Psoas muscle (tissue), 8 donors: ENCODE results near the gene PDE11A. TPM values are rescaled to one million over a fixed set of nuclear protein-coding genes. Genes with fewer than 3 reads are reported as not detected.

Experiments used
- ATAC-seq, 4 donors: fragments of 200-7000 bp; cut with Tn5 transposase; one replicate each; pipeline ENCODE4 v1.9.1; 2020; ENCODE audit warnings: moderate library complexity in 3 of 4, mild to moderate bottlenecking in 2 of 4
- DNase-seq, 2 donors: peaks; one replicate each; pipeline ENCODE4 v3.0.0-alpha.2; 2020
- H3K27ac ChIP-seq: fragments of 200-600 bp; one replicate; pipeline ENCODE4 v1.8.0; 2022
- H3K27me3 ChIP-seq, 3 donors: fragments of 200-600 bp in 1 of 3; one replicate each; pipeline versions ENCODE4 v1.6.1 to v1.8.0; 2013 to 2022; ENCODE audit warnings: low read length in 2 of 3, mild to moderate bottlenecking in 2 of 3, moderate library complexity in 1 of 3; ENCODE audit not compliant: insufficient read depth in 3 of 3
- H3K36me3 ChIP-seq, 2 donors: fragments of 200-600 bp in 1 of 2; one replicate each; pipeline versions ENCODE4 v1.6.1 to v1.8.0; 2013 to 2022; ENCODE audit warnings: low read depth in 1 of 2, mild to moderate bottlenecking in 1 of 2, moderate library complexity in 1 of 2; ENCODE audit not compliant: insufficient read depth in 1 of 2
- H3K4me1 ChIP-seq: fragments of 200-600 bp; one replicate; pipeline ENCODE4 v1.8.0; 2022
- H3K4me3 ChIP-seq: fragments of 200-600 bp; one replicate; pipeline ENCODE4 v1.8.0; 2022; ENCODE audit warnings: mild to moderate bottlenecking
- H3K9me3 ChIP-seq: fragments of 200-600 bp; one replicate; pipeline ENCODE4 v1.8.0; 2022
- WGBS, 3 donors: extraction: QIAGEN DNeasy Blood & Tissue Kit; methylation state at CpG; one replicate each; pipeline versions ENCODE4 v1.1.6 to v1.1.7; 2013; 5-methylcytosine and 5-hydroxymethylcytosine counted together
- intact Hi-C, 2 donors: fragments of 100-400 bp; cut with DNase I; formaldehyde crosslinking; loops; one replicate each; pipeline versions ENCODE4 v1.11.0 to v1.14.2; 2022
- polyA plus RNA-seq, 3 donors: library from polyadenylated mRNA; stranded (reverse); fragments of 200-250 nt; gene quantifications; one replicate each; pipeline ENCODE4 v1.2.3, GENCODE V29; 2013
- total RNA-seq, 4 donors: library from RNA; stranded (reverse); fragmentation: NEBNext Ultra II Directional in 2 of 4; extraction: Animal tissue kit (Norgen Biotek cat#: 25700) in 2 of 4; gene quantifications; one replicate each; pipeline versions ENCODE4 v1.2.1 to v1.2.4, GENCODE V29; 2021 to 2023
- TF ChIP-seq, protein P1 (sequence below): fragments of 200-600 bp; IDR thresholded peaks from one replicate; pipeline ENCODE4 v1.8.0; 2022; ENCODE audit warnings: antibody characterized with exemption
- donor health status: healthy with polysubstance abuse.
- donor health status: DM: no; HTN: no; CAD: no; lungs with moderate emphysema.
- donor health status: Bipolar disorder and iron deficiency.
- donor health status: healthy.
- donor health status: DM: yes; HTN: yes; CAD: no.
- donor health status: DM: no; HTN: no; CAD: no.
- donor health status: DM: no; HTN: no; CAD: no.
- donor health status: DM: yes; HTN: yes; CAD: no.

PDE11A gene
- total and polyA plus RNA-seq, 7 donors = 0.35 to 39.7 (median 2.3) TPM

DNA sequence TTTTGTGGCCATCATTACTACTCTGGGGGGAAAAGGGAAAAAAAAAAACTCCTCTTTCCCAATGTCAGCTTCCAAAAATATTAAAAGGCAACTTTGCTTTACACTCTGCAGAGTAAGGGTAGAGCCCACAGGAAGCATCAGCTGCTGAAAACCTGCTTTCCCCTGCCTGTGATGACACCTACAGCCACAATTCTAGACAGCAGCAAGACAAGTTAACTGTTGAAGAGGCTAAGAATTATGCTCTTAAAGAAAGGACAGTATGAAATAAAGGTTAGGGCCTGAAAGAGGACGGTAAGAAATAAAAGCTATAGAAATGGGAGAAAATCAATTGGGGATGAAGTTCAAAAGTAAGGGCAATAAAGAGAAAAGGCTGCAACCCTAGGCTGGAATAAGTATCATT lies 3.0 kb downstream of the PDE11A start:
- Histone ChIP-seq H3K4me3 (no peak overlapping the region), H3K4me1 (no peaks in the 10 kb centered on the region), H3K9me3 (no peaks in the 10 kb centered on the region), H3K36me3 (no peaks in the 10 kb centered on the region), H3K27me3 (no peaks in the 10 kb centered on the region), H3K27ac (no peak overlapping the region)
- DNase-seq = no peak
- no peak for ATAC-seq
- 66 to 68% (median 66%) methylated on average over 1 of the region's 1 CpG for WGBS, 3 donors
- TF ChIP-seq, protein P1, sequence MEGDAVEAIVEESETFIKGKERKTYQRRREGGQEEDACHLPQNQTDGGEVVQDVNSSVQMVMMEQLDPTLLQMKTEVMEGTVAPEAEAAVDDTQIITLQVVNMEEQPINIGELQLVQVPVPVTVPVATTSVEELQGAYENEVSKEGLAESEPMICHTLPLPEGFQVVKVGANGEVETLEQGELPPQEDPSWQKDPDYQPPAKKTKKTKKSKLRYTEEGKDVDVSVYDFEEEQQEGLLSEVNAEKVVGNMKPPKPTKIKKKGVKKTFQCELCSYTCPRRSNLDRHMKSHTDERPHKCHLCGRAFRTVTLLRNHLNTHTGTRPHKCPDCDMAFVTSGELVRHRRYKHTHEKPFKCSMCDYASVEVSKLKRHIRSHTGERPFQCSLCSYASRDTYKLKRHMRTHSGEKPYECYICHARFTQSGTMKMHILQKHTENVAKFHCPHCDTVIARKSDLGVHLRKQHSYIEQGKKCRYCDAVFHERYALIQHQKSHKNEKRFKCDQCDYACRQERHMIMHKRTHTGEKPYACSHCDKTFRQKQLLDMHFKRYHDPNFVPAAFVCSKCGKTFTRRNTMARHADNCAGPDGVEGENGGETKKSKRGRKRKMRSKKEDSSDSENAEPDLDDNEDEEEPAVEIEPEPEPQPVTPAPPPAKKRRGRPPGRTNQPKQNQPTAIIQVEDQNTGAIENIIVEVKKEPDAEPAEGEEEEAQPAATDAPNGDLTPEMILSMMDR = no peak
- intact Hi-C loops = no loop called here

DNA sequence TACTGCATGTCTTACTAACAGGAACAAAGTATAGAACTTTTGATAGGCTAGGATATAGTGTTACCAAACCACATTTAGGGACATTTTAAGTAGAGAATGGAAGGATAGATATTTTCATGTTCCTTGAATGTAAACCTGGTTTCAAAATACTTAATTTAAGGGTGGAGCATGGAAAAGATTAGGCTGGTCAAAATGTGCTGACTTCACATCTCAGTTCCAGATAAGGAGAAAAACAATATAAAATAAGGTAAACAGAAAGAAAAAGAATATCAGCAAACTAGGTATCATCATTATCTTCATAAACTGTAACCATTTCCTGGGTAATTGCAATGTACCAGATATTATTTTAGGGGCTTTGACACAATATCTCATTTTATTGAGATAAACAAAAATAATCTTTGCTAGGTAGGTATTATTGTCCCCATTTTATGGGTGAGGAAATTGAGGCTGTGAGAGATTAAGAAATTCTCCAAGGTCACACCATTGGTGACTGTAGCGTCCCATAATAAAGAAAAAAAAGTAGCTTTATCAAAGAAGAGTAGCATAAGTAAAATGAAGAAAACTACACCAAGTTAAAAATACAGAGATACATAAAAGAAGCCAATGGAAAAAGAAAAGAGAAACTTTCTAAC lies 3.6 kb downstream of the PDE11A start:
- DNase-seq (no peak), ATAC-seq (no peak)
- no peak overlapping the region for H3K27ac ChIP-seq
- 89 to 96% (median 93%) methylated on average over 1 of the region's 1 CpG for WGBS, 3 donors
- H3K36me3 ChIP-seq = no peaks in the 10 kb centered on the region
- H3K4me1 ChIP-seq = no peaks in the 10 kb centered on the region
- TF ChIP-seq, protein P1 = no peak
- intact Hi-C loops = no loop called here
- no peak overlapping the region for H3K4me3 ChIP-seq
- H3K27me3 ChIP-seq = no peaks in the 10 kb centered on the region
- H3K9me3 ChIP-seq = no peaks in the 10 kb centered on the region

DNA sequence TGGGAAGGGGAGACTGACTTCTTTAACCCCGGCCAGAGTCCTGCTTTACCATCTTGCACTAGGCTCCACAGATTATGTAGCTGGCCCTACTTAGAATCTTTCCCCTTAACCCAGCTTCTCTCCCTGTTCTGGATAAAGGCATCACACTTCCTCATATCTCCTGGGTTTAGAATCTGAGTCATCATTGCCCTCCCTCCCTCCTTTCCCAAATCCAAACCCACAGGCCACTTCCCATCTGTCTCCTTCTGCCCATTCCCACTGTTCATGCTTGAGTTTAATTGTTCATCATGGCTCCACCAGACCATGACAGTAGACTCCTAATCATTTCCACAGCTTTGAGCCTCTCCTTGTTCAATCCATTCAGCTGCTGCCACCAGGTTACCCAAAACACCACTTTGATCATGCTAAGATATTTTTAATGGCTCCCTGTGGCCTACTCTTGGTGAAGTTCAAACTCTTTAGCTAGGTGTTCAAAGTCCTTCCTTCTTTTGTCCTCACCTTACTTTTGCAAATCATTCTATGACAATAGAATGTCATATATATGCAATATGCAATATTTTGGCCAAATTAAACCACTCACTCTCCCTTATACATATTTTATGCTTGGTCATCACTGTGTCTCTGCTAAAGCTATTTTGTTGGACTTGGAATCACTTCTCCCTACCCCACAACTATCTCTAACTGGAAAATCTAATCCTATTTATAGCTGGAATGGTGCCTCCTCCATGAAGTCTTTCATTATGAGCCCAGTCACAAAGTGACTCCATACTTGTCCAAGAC lies 5.5 kb downstream of the PDE11A start:
- 85 to 93% (median 93%) methylated on average over 1 of the region's 1 CpG for WGBS, 3 donors
- no peak overlapping the region for H3K4me3 ChIP-seq
- H3K4me1 ChIP-seq = no peaks in the 10 kb centered on the region
- no peak overlapping the region for H3K27ac ChIP-seq
- H3K36me3 ChIP-seq = no peaks in the 10 kb centered on the region
- intact Hi-C loops = no loop called here
- H3K9me3 ChIP-seq = no peaks in the 10 kb centered on the region
- TF ChIP-seq, protein P1 = no peak
- ATAC-seq (no peak), DNase-seq (no peak)
- no peaks in the 10 kb centered on the region for H3K27me3 ChIP-seq

DNA sequence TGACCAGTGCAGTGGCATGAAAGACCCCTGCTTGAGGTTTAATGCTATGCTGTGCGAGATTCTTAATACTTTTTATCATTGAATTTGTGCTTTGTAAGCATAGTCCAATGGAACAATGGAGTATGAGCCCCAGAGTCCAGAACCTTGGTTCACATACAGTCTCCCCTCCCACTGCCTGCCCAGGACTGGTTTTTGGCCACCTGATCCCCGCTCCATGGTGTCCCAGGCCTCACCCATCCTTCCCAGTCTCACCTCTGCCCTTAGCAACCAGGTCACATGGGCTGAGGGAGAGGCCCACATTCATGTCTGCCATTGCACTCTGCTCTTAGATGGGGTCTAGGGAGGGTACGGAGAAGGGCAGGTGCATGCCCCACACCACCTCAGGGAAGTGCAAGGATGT lies 6.3 kb downstream of the PDE11A start:
- Histone ChIP-seq H3K9me3 (no peaks in the 10 kb centered on the region), H3K4me3 (no peak overlapping the region), H3K4me1 (no peaks in the 10 kb centered on the region), H3K36me3 (no peaks in the 10 kb centered on the region), H3K27ac (no peak overlapping the region), H3K27me3 (no peaks in the 10 kb centered on the region)
- ATAC-seq (no peak), DNase-seq (no peak)
- TF ChIP-seq, protein P1 = no peak
- 96% methylated on average over 3 of the region's 3 CpGs for WGBS, 3 donors
- intact Hi-C loops = no loop called here
